Left ventricle myocardium superior (tissue), 1 donor: Measurements from ENCODE around the gene HOXA2. TPM values are rescaled to one million over a fixed set of nuclear protein-coding genes. Genes with fewer than 3 reads are reported as not detected.

Source experiments
- ATAC-seq: fragments of 200-7000 bp; cut with Tn5 transposase; one replicate; pipeline ENCODE4 v1.9.1; 2020; ENCODE audit warnings: mild to moderate bottlenecking, moderate library complexity
- DNase-seq: peaks from one replicate; pipeline ENCODE4 v3.0.0-alpha.2; 2020
- intact Hi-C: fragments of 100-400 bp; cut with micrococcal nuclease; formaldehyde crosslinking; loops from one replicate; pipeline ENCODE4 v1.11.0; 2022
- total RNA-seq: library from RNA; stranded (reverse); fragmentation: NEBNext Ultra II Directional; extraction: Animal tissue kit (Norgen Biotek cat#: 25700); gene quantifications from one replicate; pipeline ENCODE4 v1.2.1, GENCODE V29; 2021
- donor health status: DM: no; HTN: yes; CAD: no; lungs with severe emphysema.

HOXA2 gene
- total RNA-seq, 1 donor from 2014 or later: 0.12 TPM

GRCh38 chr7:27051451-27051850 lies 51.0 kb downstream of the HOXA2 start:
- DNase-seq: no peak
- intact Hi-C loops: no loop called here
- no peak for ATAC-seq

Other genes with a start within 250 kb of the HOXA2 start
- gene SKAP2, start 238.1 kb downstream of the HOXA2 start, total RNA-seq: 5.5 TPM
- gene HOXA1, start 6.7 kb downstream of the HOXA2 start, total RNA-seq: not detected
- 0.15 TPM for gene HOXA4, start 28.1 kb upstream of the HOXA2 start, total RNA-seq
- not detected for gene HOXA5, start 41.0 kb upstream of the HOXA2 start, total RNA-seq
- gene HOXA6, start 45.1 kb upstream of the HOXA2 start, total RNA-seq: not detected
- gene HOXA3, start 49.9 kb upstream of the HOXA2 start, total RNA-seq: 0.72 TPM
- not detected for gene HOXA7, start 54.0 kb upstream of the HOXA2 start, total RNA-seq
- not detected for gene HOXA9, start 62.9 kb upstream of the HOXA2 start, total RNA-seq
- not detected for gene HOXA10, start 71.6 kb upstream of the HOXA2 start, total RNA-seq
- gene HOXA11, start 82.5 kb upstream of the HOXA2 start, total RNA-seq: not detected
- gene HOXA13, start 97.4 kb upstream of the HOXA2 start, total RNA-seq: not detected
- not detected for gene EVX1, start 140.1 kb upstream of the HOXA2 start, total RNA-seq